SJSA1 (cell line): Measurements from ENCODE around the gene ABCC12. TPM values are rescaled to one million over a fixed set of nuclear protein-coding genes. Genes with fewer than 3 reads are reported as not detected.
"Not testable (repeated sequence)": the region's sequence is repeated elsewhere in the genome, so short reads cannot be mapped to it uniquely, and the experiment has no call there.

Experiments
- DNase-seq, 2 experiments: peaks; one replicate each; pipeline ENCODE4 v3.0.0-alpha.2; 2015 to 2020; ENCODE audit warnings: low spot score in 2 of 2, low read depth in 1 of 2
- H3K27ac ChIP-seq: fragments of 250-450 bp; sonication (Bioruptor Pico); 2 replicates; pipeline ENCODE4 v1.5.1; 2020; ENCODE audit warnings: mild to moderate bottlenecking, moderate library complexity
- H3K27me3 ChIP-seq: fragments of 250-450 bp; sonication (Bioruptor Pico); replicated peaks from 2 replicates; pipeline ENCODE4 v1.5.1; 2020; ENCODE audit warnings: mild to moderate bottlenecking, moderate library complexity
- H3K36me3 ChIP-seq: fragments of 250-450 bp; sonication (Bioruptor Pico); 2 replicates; pipeline ENCODE4 v1.5.1; 2020; ENCODE audit warnings: mild to moderate bottlenecking
- H3K4me1 ChIP-seq: fragments of 250-450 bp; sonication (Bioruptor Pico); replicated peaks from 2 replicates; pipeline ENCODE4 v1.6.1; 2021; ENCODE audit warnings: mild to moderate bottlenecking
- H3K4me3 ChIP-seq: fragments of 250-450 bp; sonication (Bioruptor Pico); 2 replicates; pipeline ENCODE4 v1.5.1; 2020; ENCODE audit warnings: mild to moderate bottlenecking
- H3K9me3 ChIP-seq: fragments of 250-450 bp; sonication (Bioruptor Pico); replicated peaks from 2 replicates; pipeline ENCODE4 v1.5.1; 2020; ENCODE audit warnings: mild to moderate bottlenecking
- total RNA-seq: library from RNA; depleted of rRNA; stranded (reverse); fragments of >200 nt; shearing (Covaris generic); gene quantifications from 2 replicates; pipeline ENCODE4 v1.2.3, GENCODE V29; 2014

ABCC12 gene
- total RNA-seq, 1 experiment from 2014 or later: 0.03 TPM

GRCh38 chr16:48180868-48181480 is 25.2 kb upstream of the ABCC12 start:
- DNase-seq: no peak
- Histone ChIP-seq H3K9me3 (no peaks in the 10 kb centered on the region), H3K36me3 (no peaks in the 10 kb centered on the region), H3K4me1 (no peaks in the 10 kb centered on the region), H3K27me3 (no peaks in the 10 kb centered on the region), H3K4me3 (no peak overlapping the region), H3K27ac (no peak overlapping the region)

GRCh38 chr16:48176635-48177408 is 21.0 kb upstream of the ABCC12 start:
- no peaks in the 10 kb centered on the region for H3K27me3 ChIP-seq
- DNase-seq: no peak

GRCh38 chr16:48173889-48174288 is 18.1 kb upstream of the ABCC12 start:
- no peak overlapping the region for H3K4me3 ChIP-seq
- H3K4me1 ChIP-seq: no peaks in the 10 kb centered on the region
- no peaks in the 10 kb centered on the region for H3K36me3 ChIP-seq
- no peaks in the 10 kb centered on the region for H3K27me3 ChIP-seq
- DNase-seq: no peak
- no peaks in the 10 kb centered on the region for H3K9me3 ChIP-seq
- H3K27ac ChIP-seq: no peak overlapping the region

More at GRCh38 chr16:48176635-48177408, 21.0 kb upstream of the ABCC12 start:
- Histone ChIP-seq H3K4me1 (no peaks in the 10 kb centered on the region), H3K27ac (no peak overlapping the region), H3K36me3 (no peaks in the 10 kb centered on the region), H3K9me3 (no peaks in the 10 kb centered on the region), H3K4me3 (no peak overlapping the region)

- H3K4me1 ChIP-seq: no peaks in the 10 kb centered on the region
- no peaks in the 10 kb centered on the region for H3K27me3 ChIP-seq
- no peak overlapping the region for H3K27ac ChIP-seq
- DNase-seq: no peak
- no peaks in the 10 kb centered on the region for H3K9me3 ChIP-seq
- H3K4me3 ChIP-seq: no peak overlapping the region
- H3K36me3 ChIP-seq: no peaks in the 10 kb centered on the region
Observed at GRCh38 chr16:48172682-48173081, 16.9 kb upstream of the ABCC12 start.

- Histone ChIP-seq H3K27me3 (no peaks in the 10 kb centered on the region), H3K4me3 (no peak overlapping the region), H3K4me1 (no peaks in the 10 kb centered on the region), H3K9me3 (no peaks in the 10 kb centered on the region), H3K36me3 (no peaks in the 10 kb centered on the region), H3K27ac (no peak overlapping the region)
- no peak for DNase-seq
Observed at GRCh38 chr16:48169896-48170295, 14.1 kb upstream of the ABCC12 start.

DNA sequence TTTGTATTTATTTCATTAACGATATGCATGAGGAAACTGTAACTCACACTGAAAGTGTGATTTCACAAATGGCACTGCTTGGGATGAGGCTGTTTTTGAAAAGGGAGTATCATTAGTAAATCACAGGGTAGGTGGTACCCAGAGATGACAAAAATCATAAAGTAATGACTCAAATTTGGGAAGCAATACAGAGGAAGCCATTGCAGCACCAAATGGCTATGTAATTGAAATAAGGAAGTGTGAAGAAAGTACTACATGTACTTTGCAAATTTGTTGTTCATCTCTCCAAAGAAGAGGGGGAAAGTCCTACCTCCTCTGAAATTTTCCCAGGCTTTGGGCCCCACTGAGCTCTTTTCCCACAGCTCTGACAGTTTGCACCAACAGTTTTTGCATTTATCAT is 12.3 kb upstream of the ABCC12 start:
- Histone ChIP-seq H3K27me3 (no peaks in the 10 kb centered on the region), H3K27ac (no peak overlapping the region), H3K4me3 (no peak overlapping the region), H3K9me3 (no peaks in the 10 kb centered on the region), H3K4me1 (no peaks in the 10 kb centered on the region), H3K36me3 (no peaks in the 10 kb centered on the region)
- no peak for DNase-seq

- not testable (repeated sequence) for H3K36me3 ChIP-seq, H3K4me3 ChIP-seq, DNase-seq, H3K9me3 ChIP-seq, H3K4me1 ChIP-seq, H3K27me3 ChIP-seq, H3K27ac ChIP-seq
Observed at GRCh38 chr16:48166617-48167016, 10.8 kb upstream of the ABCC12 start.

DNA sequence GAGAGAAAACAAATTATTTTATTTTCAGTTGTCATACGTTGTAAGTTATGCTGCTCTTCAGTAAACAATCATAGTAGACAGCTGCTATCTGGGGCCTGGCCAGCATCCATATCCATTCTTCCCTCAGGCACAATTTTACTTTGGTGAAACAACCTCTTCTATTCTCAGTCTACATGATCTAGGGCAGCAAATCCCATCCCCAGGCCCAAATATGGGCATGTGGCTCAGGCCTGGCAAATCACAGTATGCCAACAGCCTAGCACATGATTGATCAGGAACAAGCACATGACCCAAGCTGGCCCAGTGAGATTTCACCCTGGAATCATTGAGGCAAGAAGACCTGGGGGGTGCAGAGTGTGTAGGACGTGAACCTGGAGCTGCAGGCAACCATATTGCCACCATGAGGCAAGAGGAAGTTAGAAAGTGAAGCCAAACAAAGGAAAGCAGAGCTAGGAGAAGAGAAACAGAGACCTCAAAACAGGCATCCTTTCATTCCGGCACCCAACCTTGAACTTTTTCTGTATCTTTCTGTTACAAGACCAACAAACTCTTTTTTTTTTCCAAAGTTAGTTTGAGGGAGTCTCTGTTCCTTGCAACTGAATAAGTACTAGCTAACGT is 10.3 kb upstream of the ABCC12 start:
- no peaks in the 10 kb centered on the region for H3K9me3 ChIP-seq
- H3K4me3 ChIP-seq: no peak overlapping the region
- no peaks in the 10 kb centered on the region for H3K4me1 ChIP-seq
- no peaks in the 10 kb centered on the region for H3K36me3 ChIP-seq
- no peak overlapping the region for H3K27ac ChIP-seq
- DNase-seq: no peak
- no peaks in the 10 kb centered on the region for H3K27me3 ChIP-seq

GRCh38 chr16:48164907-48165715 is 9.3 kb upstream of the ABCC12 start:
- no peaks in the 10 kb centered on the region for H3K27me3 ChIP-seq
- H3K4me1 ChIP-seq: no peaks in the 10 kb centered on the region
- H3K36me3 ChIP-seq: no peaks in the 10 kb centered on the region
- no peak overlapping the region for H3K27ac ChIP-seq
- no peak overlapping the region for H3K4me3 ChIP-seq
- peak; percentile 67 to 71 for DNase-seq
- no peaks in the 10 kb centered on the region for H3K9me3 ChIP-seq

GRCh38 chr16:48162839-48163410 is 7.1 kb upstream of the ABCC12 start:
- no peak for DNase-seq
- Histone ChIP-seq H3K4me1 (peaks cover 8% of the 10 kb centered on the region), H3K36me3 (no peaks in the 10 kb centered on the region)

GRCh38 chr16:48161906-48162305 is 6.1 kb upstream of the ABCC12 start:
- Histone ChIP-seq H3K9me3 (no peaks in the 10 kb centered on the region), H3K4me3 (no peak overlapping the region), H3K4me1 (peaks cover 12% of the 10 kb centered on the region), H3K36me3 (no peaks in the 10 kb centered on the region), H3K27me3 (no peaks in the 10 kb centered on the region), H3K27ac (no peak overlapping the region)
- DNase-seq: no peak

More at GRCh38 chr16:48162839-48163410, 7.1 kb upstream of the ABCC12 start:
- Histone ChIP-seq H3K27ac (no peak overlapping the region), H3K9me3 (no peaks in the 10 kb centered on the region), H3K27me3 (no peaks in the 10 kb centered on the region), H3K4me3 (no peak overlapping the region)

DNA sequence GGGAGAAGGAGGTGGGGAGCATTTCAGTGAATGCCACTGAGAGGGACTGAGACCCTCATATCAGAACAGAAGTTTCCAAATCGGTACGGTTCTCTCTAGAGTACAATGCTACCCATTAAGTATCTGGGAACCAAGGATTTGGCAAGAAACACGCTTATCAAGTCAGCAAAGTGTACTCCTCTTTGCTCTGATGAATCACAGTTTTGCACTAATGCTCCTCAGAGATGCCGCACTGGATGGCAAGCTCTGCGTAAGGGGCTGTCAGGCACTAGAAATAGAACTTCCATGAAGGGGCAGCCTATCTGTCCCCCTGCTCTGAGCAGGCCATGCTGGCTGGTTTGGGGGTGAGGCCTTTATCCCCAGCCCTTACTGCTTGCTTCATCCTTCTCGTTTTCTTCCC is 4.8 kb upstream of the ABCC12 start:
- Histone ChIP-seq H3K9me3 (no peaks in the 10 kb centered on the region), H3K36me3 (no peaks in the 10 kb centered on the region), H3K4me3 (no peak overlapping the region), H3K27ac (no peak overlapping the region), H3K4me1 (peaks cover 16% of the 10 kb centered on the region), H3K27me3 (no peaks in the 10 kb centered on the region)
- no peak for DNase-seq

- no peaks in the 10 kb centered on the region for H3K27me3 ChIP-seq
- no peaks in the 10 kb centered on the region for H3K36me3 ChIP-seq
- DNase-seq: peak in 1 of 2 experiments; percentile 37
- no peak overlapping the region for H3K27ac ChIP-seq
- H3K4me3 ChIP-seq: no peak overlapping the region
- H3K9me3 ChIP-seq: no peaks in the 10 kb centered on the region
- peaks cover 16% of the 10 kb centered on the region for H3K4me1 ChIP-seq
Observed at GRCh38 chr16:48158296-48158695, 2.5 kb upstream of the ABCC12 start.
